Panc1 (cell line): ENCODE measurements around the gene BRSK1. TPM values are rescaled to one million over a fixed set of nuclear protein-coding genes. Genes with fewer than 3 reads are reported as not detected.

ENCODE experiments used
- ATAC-seq: fragments of 200-7000 bp; cut with Tn5 transposase; 2 replicates; pipeline ENCODE4 v1.9.1; 2020; ENCODE audit warnings: mild to moderate bottlenecking, moderate library complexity
- BruUV-seq: library from RNA; stranded (reverse); fragments of 400-500 nt; replicated peaks from 2 replicates; lab custom pipeline; 2021; lab: Mats Ljungman, UMichigan
- CTCF ChIA-PET: fragments of 300-600 bp; sonication (Branson Sonifier 250); formaldehyde crosslinking; loops from one replicate; lab custom pipeline; 2022; ENCODE audit warnings: antibody characterized with exemption; lab: Charles Lee
- POLR2A ChIA-PET: fragments of 300-600 bp; sonication (Branson Sonifier 250); formaldehyde crosslinking; loops from one replicate; lab custom pipeline; 2022; ENCODE audit warnings: antibody characterized with exemption; lab: Charles Lee
- DNase-seq: peaks from one replicate; pipeline ENCODE4 v3.0.0-alpha.2; 2010; ENCODE audit warnings: low read depth, low spot score
- H3K27ac ChIP-seq: 2 replicates; pipeline ENCODE4 v1.5.1; 2011; ENCODE audit warnings: mild to moderate bottlenecking, low read length, inconsistent platforms
- H3K27me3 ChIP-seq: fragments of 200-500 bp; sonication (Bioruptor generic); 2 replicates; pipeline ENCODE4 v1.6.0; 2014; ENCODE audit warnings: low read length, inconsistent platforms; ENCODE audit not compliant: control insufficient read depth, insufficient read depth
- H3K36me3 ChIP-seq: fragments of 200-500 bp; sonication (Bioruptor generic); 2 replicates; pipeline ENCODE4 v1.5.1; 2014; ENCODE audit warnings: inconsistent platforms, mild to moderate bottlenecking, low read length, moderate library complexity; ENCODE audit not compliant: control insufficient read depth, insufficient read depth
- H3K4me1 ChIP-seq: 2 replicates; pipeline ENCODE4 v1.5.1; 2011; ENCODE audit warnings: inconsistent platforms, mild to moderate bottlenecking, low read length, moderate library complexity; ENCODE audit not compliant: control insufficient read depth, insufficient read depth
- H3K4me3 ChIP-seq, 2 experiments: 2 replicates each; pipeline ENCODE4 v1.5.1; 2011 to 2012; ENCODE audit warnings: low read depth in 2 of 2, low read length in 2 of 2, mild to moderate bottlenecking in 2 of 2, inconsistent platforms in 1 of 2, moderate library complexity in 1 of 2
- H3K9me3 ChIP-seq: fragments of 200-500 bp; sonication (Bioruptor generic); 2 replicates; pipeline ENCODE4 v1.5.1; 2014; ENCODE audit warnings: low read depth, mild to moderate bottlenecking, inconsistent platforms, low read length, moderate library complexity; ENCODE audit not compliant: control insufficient read depth, insufficient read depth
- POLR2AphosphoS5 ChIP-seq: IDR thresholded peaks from 2 replicates; pipeline ENCODE4 v1.6.1; 2012; ENCODE audit warnings: mild to moderate bottlenecking, low read depth, low read length, moderate library complexity
- REST ChIP-seq, 2 experiments: IDR thresholded peaks; 2 replicates each; pipeline ENCODE4 v1.6.1; 2011 to 2012; ENCODE audit warnings: low read depth in 2 of 2, control low read depth in 1 of 2, low read length in 1 of 2, mild to moderate bottlenecking in 1 of 2, moderate library complexity in 1 of 2; ENCODE audit not compliant: insufficient read depth in 1 of 2
- SIN3A ChIP-seq: IDR thresholded peaks from 2 replicates; pipeline ENCODE4 v1.6.1; 2012; ENCODE audit warnings: low read depth, mild to moderate bottlenecking, low read length, moderate library complexity, borderline replicate concordance; ENCODE audit not compliant: insufficient read depth
- TCF7L2 ChIP-seq: IDR thresholded peaks from 2 replicates; pipeline ENCODE4 v1.6.1; 2011; ENCODE audit warnings: mild to moderate bottlenecking, low read depth, low read length, inconsistent platforms
- in situ Hi-C: cut with HindIII; loops from 2 replicates; pipeline ENCODE4 v1.10.0; 2016; ENCODE audit warnings: low sequenced_read_pairs, low pct_unique_long_range_greater_than_20kb
- intact Hi-C: fragments of 100-400 bp; cut with micrococcal nuclease; formaldehyde crosslinking; loops from one replicate; pipeline ENCODE4 v1.10.0; 2022; ENCODE audit not compliant: unreplicated experiment
- total RNA-seq: library from RNA; stranded (reverse); gene quantifications from one replicate; pipeline ENCODE4 v1.2.1, GENCODE V29; 2021; ENCODE audit not compliant: unreplicated experiment
- TF ChIP-seq, protein P1 (sequence below): fragments of 450-650 bp; IDR thresholded peaks from 2 replicates; pipeline ENCODE4 v1.5.1; 2017; ENCODE audit warnings: mild to moderate bottlenecking

The BRSK1 gene
- total RNA-seq, 1 experiment from 2014 or later, result 7.9 TPM

- H3K4me3 ChIP-seq, result no peak overlapping the region
- in situ Hi-C loops (no loop called here), intact Hi-C loops (no loop called here)
- H3K4me1 ChIP-seq, result no peaks in the 10 kb centered on the region
- no peak for DNase-seq
- no peak for ATAC-seq
- ChIA-PET CTCF (interaction anchor here (0.6 kb wide), 1 partner anchor 1868 kb away, joined by 4 read pairs; no protein-coding TSS in a partner anchor), POLR2A (no interaction called here)
- no peaks in the 10 kb centered on the region for H3K9me3 ChIP-seq
- no TSS peak for BruUV-seq
- H3K36me3 ChIP-seq, result peaks cover 19% of the 10 kb centered on the region; the same call in 1 of the 2 replicates
- TF ChIP-seq, protein P1, sequence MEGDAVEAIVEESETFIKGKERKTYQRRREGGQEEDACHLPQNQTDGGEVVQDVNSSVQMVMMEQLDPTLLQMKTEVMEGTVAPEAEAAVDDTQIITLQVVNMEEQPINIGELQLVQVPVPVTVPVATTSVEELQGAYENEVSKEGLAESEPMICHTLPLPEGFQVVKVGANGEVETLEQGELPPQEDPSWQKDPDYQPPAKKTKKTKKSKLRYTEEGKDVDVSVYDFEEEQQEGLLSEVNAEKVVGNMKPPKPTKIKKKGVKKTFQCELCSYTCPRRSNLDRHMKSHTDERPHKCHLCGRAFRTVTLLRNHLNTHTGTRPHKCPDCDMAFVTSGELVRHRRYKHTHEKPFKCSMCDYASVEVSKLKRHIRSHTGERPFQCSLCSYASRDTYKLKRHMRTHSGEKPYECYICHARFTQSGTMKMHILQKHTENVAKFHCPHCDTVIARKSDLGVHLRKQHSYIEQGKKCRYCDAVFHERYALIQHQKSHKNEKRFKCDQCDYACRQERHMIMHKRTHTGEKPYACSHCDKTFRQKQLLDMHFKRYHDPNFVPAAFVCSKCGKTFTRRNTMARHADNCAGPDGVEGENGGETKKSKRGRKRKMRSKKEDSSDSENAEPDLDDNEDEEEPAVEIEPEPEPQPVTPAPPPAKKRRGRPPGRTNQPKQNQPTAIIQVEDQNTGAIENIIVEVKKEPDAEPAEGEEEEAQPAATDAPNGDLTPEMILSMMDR, result no peak
- TF ChIP-seq REST (IDR thresholded peaks at IDR 0.05; ENCODE audit: insufficient read depth in 1 of 2, low read depth in 2 of 2, low read length in 1 of 2), result no peak
- TF ChIP-seq POLR2AphosphoS5, result no peak
- no peak for TF ChIP-seq TCF7L2
- TF ChIP-seq SIN3A, result no peak
- no peak overlapping the region for H3K27ac ChIP-seq
- H3K27me3 ChIP-seq, result no peaks in the 10 kb centered on the region
Measured at GRCh38 chr19:55239004-55239403, 44.8 kb upstream of the BRSK1 start.

DNA sequence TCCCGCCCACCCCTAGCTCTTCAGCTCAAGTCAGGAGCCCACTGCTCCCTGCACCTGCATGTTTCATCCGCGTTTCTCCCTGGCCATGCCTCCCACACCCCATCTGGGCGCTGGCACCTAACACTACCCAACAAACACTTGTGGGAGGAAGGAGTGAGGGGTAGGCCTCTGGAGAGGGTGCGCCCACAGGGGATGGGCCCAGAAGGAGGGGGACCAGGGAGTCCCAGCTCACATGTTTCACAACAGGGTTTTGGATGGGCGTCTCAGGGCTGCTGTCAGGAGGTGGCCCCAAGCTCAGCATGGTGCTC is 43.1 kb upstream of the BRSK1 start:
- in situ Hi-C loops, result no loop called here
- no peaks in the 10 kb centered on the region for H3K27me3 ChIP-seq
- no TSS peak for BruUV-seq
- TF ChIP-seq, protein P1, result no peak
- no peak for TF ChIP-seq POLR2AphosphoS5
- TF ChIP-seq REST (IDR thresholded peaks at IDR 0.05; ENCODE audit: insufficient read depth in 1 of 2, low read depth in 2 of 2, low read length in 1 of 2), result no peak
- no peak for TF ChIP-seq TCF7L2
- no peak for TF ChIP-seq SIN3A
- no peaks in the 10 kb centered on the region for H3K9me3 ChIP-seq
- ChIA-PET CTCF (no interaction called here), POLR2A (no interaction called here)
- H3K4me1 ChIP-seq, result no peaks in the 10 kb centered on the region
- DNase-seq, result no peak
- H3K27ac ChIP-seq, result no peak overlapping the region
- H3K4me3 ChIP-seq, result no peak overlapping the region
- peaks cover 19% of the 10 kb centered on the region; the same call in 1 of the 2 replicates for H3K36me3 ChIP-seq
- ATAC-seq, result no peak
- intact Hi-C loops, result no loop called here
